GM23338 (cell line): ENCODE measurements around the gene DCDC2. TPM values are rescaled to one million over a fixed set of nuclear protein-coding genes. Genes with fewer than 3 reads are reported as not detected.

Experiments
- ATAC-seq: fragments of 200-7000 bp; cut with Tn5 transposase; 3 replicates; pipeline ENCODE4 v1.9.1; 2020
- DNase-seq: peaks from one replicate; pipeline ENCODE4 v3.0.0-alpha.2; 2015; ENCODE audit warnings: low spot score
- H2AFZ ChIP-seq: fragments of 200-600 bp; sonication (generic); 2 replicates; pipeline ENCODE4 v1.8.0; 2016; ENCODE audit warnings: antibody characterized with exemption, mild to moderate bottlenecking, moderate library complexity
- H3F3A ChIP-seq: fragments of 200-600 bp; sonication (generic); replicated peaks from 2 replicates; pipeline ENCODE4 v1.8.0; 2017; ENCODE audit warnings: antibody characterized with exemption, mixed run types, low read depth
- H3K27ac ChIP-seq: fragments of 200-600 bp; sonication (generic); 2 replicates; pipeline ENCODE4 v1.6.1; 2016; ENCODE audit warnings: low read depth
- H3K27me3 ChIP-seq: fragments of 200-600 bp; sonication (generic); 2 replicates; pipeline ENCODE4 v1.8.0; 2016; ENCODE audit warnings: mild to moderate bottlenecking, mixed run types, moderate library complexity; ENCODE audit not compliant: insufficient read depth
- H3K36me3 ChIP-seq: fragments of 200-600 bp; sonication (generic); 2 replicates; pipeline ENCODE4 v1.8.0; 2016; ENCODE audit warnings: mild to moderate bottlenecking; ENCODE audit not compliant: insufficient read depth
- H3K4me1 ChIP-seq: fragments of 200-600 bp; sonication (generic); 2 replicates; pipeline ENCODE4 v1.8.0; 2016; ENCODE audit warnings: mild to moderate bottlenecking, moderate library complexity; ENCODE audit not compliant: insufficient read depth
- H3K4me2 ChIP-seq: fragments of 200-600 bp; sonication (generic); 2 replicates; pipeline ENCODE4 v1.7.1; 2017; ENCODE audit warnings: mixed run types
- H3K4me3 ChIP-seq: fragments of 200-600 bp; sonication (generic); 2 replicates; pipeline ENCODE4 v1.6.1; 2016; ENCODE audit warnings: mixed run types
- H3K79me2 ChIP-seq: fragments of 200-600 bp; sonication (generic); replicated peaks from 2 replicates; pipeline ENCODE4 v1.8.0; 2017; ENCODE audit warnings: mild to moderate bottlenecking; ENCODE audit not compliant: insufficient read depth
- H3K9me2 ChIP-seq: fragments of 200-600 bp; sonication (generic); 2 replicates; pipeline ENCODE4 v1.8.0; 2017; ENCODE audit not compliant: insufficient read depth
- H4K20me1 ChIP-seq: fragments of 200-600 bp; sonication (generic); replicated peaks from 2 replicates; pipeline ENCODE4 v1.8.0; 2017; ENCODE audit warnings: mild to moderate bottlenecking; ENCODE audit not compliant: insufficient read depth
- H3K27ac Mint-ChIP-seq: 2 replicates; pipeline ENCODE4 v1.8.0; 2020; ENCODE audit warnings: inconsistent platforms, mild to moderate bottlenecking, moderate library complexity, mixed read lengths
- H3K27me3 Mint-ChIP-seq: 3 replicates; pipeline ENCODE4 v1.8.0; 2022; ENCODE audit warnings: low read depth, mild to moderate bottlenecking, moderate library complexity, mixed read lengths, inconsistent platforms; ENCODE audit not compliant: insufficient read depth, poor library complexity
- H3K36me3 Mint-ChIP-seq: 3 replicates; pipeline ENCODE4 v1.8.0; 2021; ENCODE audit warnings: low read depth, mild to moderate bottlenecking, inconsistent platforms, moderate library complexity, mixed read lengths
- H3K4me1 Mint-ChIP-seq: 3 replicates; pipeline ENCODE4 v1.8.0; 2020; ENCODE audit warnings: mild to moderate bottlenecking, inconsistent platforms, mixed read lengths
- H3K4me3 Mint-ChIP-seq: 3 replicates; pipeline ENCODE4 v1.8.0; 2021; ENCODE audit warnings: moderate library complexity, mild to moderate bottlenecking, inconsistent platforms, mixed read lengths
- H3K9me3 Mint-ChIP-seq: 3 replicates; pipeline ENCODE4 v1.8.0; 2020; ENCODE audit warnings: moderate library complexity, mild to moderate bottlenecking, inconsistent platforms, mixed read lengths
- CREB1 ChIP-seq: fragments of 250-450 bp; sonication (Bioruptor Pico); IDR thresholded peaks from 2 replicates; pipeline ENCODE4 v1.5.0; 2020; ENCODE audit warnings: low read depth, mild to moderate bottlenecking, moderate library complexity
- EZH2 ChIP-seq: fragments of 200-600 bp; sonication (generic); IDR thresholded peaks from one replicate; pipeline ENCODE4 v1.8.0; 2017; ENCODE audit warnings: antibody characterized with exemption, mild to moderate bottlenecking, low read depth; ENCODE audit not compliant: unreplicated experiment
- EZH2phosphoT487 ChIP-seq: fragments of 200-600 bp; sonication (generic); IDR thresholded peaks from one replicate; pipeline ENCODE4 v1.8.1; 2018; ENCODE audit warnings: antibody characterized with exemption; ENCODE audit not compliant: unreplicated experiment
- NANOG ChIP-seq: IDR thresholded peaks from 2 replicates; pipeline ENCODE4 v1.6.1; 2016; ENCODE audit warnings: antibody characterized with exemption, borderline replicate concordance
- POLR2AphosphoS5 ChIP-seq: IDR thresholded peaks from 2 replicates; pipeline ENCODE4 v1.6.1; 2016; ENCODE audit warnings: antibody characterized with exemption, low read depth
- STAT1 ChIP-seq: IDR thresholded peaks from one replicate; pipeline ENCODE4 v1.6.1; 2016; ENCODE audit warnings: antibody characterized with exemption; ENCODE audit not compliant: unreplicated experiment
- polyA plus RNA-seq: library from polyadenylated mRNA; unstranded; fragments of >200 nt; fragmentation: Nextera tagmentation; extraction: Ambion mirVana; gene quantifications from 2 replicates; pipeline ENCODE4 v1.2.1, GENCODE V29; 2016
- total RNA-seq: library from RNA; depleted of rRNA; stranded (reverse); fragments of >200 nt; shearing (Covaris generic); gene quantifications from 2 replicates; pipeline ENCODE4 v1.2.3, GENCODE V29; 2014
- TF ChIP-seq, protein P1 (sequence below): fragments of 250-450 bp; sonication (Bioruptor Pico); IDR thresholded peaks from 2 replicates; pipeline ENCODE4 v1.5.0; 2020; ENCODE audit warnings: mild to moderate bottlenecking, moderate library complexity
- TF ChIP-seq, protein P2 (sequence below), 2 experiments: fragments of 200-600 bp in 1 of 2; sonication (generic) in 1 of 2; conservative IDR thresholded peaks; 2 replicates each; pipeline versions ENCODE4 v1.5.1 to v1.6.1; 2016 to 2017; ENCODE audit warnings: antibody characterized with exemption in 2 of 2, low read depth in 2 of 2, mild to moderate bottlenecking in 2 of 2, moderate library complexity in 1 of 2
- TF ChIP-seq, protein P3 (sequence below): IDR thresholded peaks from one replicate; pipeline ENCODE4 v1.6.1; 2018; ENCODE audit warnings: antibody characterized with exemption; ENCODE audit not compliant: unreplicated experiment

DCDC2 gene
- total and polyA plus RNA-seq, 2 experiments from 2014 or later, result 0.59 to 0.79 TPM

DNA sequence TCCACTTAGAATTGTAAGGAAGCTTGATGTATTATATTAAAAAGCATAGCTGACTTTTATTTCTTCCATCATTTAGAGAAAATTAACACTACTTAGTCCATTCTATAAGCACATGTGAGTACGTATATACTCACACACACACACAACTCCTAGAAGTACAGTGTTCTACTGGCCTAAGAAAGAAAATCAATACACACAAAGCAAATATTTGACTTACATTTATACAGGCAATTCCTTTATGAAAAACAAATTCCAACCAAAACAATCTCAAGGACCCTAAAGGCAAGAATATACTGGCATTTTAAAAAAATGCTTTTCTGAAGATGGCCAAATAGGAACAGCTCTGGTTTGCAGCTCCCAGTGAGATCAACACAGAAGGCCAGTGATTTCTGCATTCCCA lies 160.0 kb downstream of the DCDC2 start (continued):
- TF ChIP-seq, protein P1, sequence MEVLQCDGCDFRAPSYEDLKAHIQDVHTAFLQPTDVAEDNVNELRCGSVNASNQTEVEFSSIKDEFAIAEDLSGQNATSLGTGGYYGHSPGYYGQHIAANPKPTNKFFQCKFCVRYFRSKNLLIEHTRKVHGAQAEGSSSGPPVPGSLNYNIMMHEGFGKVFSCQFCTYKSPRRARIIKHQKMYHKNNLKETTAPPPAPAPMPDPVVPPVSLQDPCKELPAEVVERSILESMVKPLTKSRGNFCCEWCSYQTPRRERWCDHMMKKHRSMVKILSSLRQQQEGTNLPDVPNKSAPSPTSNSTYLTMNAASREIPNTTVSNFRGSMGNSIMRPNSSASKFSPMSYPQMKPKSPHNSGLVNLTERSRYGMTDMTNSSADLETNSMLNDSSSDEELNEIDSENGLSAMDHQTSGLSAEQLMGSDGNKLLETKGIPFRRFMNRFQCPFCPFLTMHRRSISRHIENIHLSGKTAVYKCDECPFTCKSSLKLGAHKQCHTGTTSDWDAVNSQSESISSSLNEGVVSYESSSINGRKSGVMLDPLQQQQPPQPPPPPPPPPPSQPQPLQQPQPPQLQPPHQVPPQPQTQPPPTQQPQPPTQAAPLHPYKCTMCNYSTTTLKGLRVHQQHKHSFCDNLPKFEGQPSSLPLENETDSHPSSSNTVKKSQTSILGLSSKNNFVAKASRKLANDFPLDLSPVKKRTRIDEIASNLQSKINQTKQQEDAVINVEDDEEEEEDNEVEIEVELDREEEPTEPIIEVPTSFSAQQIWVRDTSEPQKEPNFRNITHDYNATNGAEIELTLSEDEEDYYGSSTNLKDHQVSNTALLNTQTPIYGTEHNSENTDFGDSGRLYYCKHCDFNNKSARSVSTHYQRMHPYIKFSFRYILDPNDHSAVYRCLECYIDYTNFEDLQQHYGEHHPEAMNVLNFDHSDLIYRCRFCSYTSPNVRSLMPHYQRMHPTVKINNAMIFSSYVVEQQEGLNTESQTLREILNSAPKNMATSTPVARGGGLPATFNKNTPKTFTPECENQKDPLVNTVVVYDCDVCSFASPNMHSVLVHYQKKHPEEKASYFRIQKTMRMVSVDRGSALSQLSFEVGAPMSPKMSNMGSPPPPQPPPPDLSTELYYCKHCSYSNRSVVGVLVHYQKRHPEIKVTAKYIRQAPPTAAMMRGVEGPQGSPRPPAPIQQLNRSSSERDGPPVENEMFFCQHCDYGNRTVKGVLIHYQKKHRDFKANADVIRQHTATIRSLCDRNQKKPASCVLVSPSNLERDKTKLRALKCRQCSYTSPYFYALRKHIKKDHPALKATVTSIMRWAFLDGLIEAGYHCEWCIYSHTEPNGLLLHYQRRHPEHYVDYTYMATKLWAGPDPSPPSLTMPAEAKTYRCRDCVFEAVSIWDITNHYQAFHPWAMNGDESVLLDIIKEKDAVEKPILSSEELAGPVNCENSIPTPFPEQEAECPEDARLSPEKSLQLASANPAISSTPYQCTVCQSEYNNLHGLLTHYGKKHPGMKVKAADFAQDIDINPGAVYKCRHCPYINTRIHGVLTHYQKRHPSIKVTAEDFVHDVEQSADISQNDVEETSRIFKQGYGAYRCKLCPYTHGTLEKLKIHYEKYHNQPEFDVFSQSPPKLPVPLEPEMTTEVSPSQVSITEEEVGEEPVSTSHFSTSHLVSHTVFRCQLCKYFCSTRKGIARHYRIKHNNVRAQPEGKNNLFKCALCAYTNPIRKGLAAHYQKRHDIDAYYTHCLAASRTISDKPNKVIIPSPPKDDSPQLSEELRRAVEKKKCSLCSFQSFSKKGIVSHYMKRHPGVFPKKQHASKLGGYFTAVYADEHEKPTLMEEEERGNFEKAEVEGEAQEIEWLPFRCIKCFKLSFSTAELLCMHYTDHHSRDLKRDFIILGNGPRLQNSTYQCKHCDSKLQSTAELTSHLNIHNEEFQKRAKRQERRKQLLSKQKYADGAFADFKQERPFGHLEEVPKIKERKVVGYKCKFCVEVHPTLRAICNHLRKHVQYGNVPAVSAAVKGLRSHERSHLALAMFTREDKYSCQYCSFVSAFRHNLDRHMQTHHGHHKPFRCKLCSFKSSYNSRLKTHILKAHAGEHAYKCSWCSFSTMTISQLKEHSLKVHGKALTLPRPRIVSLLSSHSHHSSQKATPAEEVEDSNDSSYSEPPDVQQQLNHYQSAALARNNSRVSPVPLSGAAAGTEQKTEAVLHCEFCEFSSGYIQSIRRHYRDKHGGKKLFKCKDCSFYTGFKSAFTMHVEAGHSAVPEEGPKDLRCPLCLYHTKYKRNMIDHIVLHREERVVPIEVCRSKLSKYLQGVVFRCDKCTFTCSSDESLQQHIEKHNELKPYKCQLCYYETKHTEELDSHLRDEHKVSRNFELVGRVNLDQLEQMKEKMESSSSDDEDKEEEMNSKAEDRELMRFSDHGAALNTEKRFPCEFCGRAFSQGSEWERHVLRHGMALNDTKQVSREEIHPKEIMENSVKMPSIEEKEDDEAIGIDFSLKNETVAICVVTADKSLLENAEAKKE, result no peak
- TF ChIP-seq, protein P2, sequence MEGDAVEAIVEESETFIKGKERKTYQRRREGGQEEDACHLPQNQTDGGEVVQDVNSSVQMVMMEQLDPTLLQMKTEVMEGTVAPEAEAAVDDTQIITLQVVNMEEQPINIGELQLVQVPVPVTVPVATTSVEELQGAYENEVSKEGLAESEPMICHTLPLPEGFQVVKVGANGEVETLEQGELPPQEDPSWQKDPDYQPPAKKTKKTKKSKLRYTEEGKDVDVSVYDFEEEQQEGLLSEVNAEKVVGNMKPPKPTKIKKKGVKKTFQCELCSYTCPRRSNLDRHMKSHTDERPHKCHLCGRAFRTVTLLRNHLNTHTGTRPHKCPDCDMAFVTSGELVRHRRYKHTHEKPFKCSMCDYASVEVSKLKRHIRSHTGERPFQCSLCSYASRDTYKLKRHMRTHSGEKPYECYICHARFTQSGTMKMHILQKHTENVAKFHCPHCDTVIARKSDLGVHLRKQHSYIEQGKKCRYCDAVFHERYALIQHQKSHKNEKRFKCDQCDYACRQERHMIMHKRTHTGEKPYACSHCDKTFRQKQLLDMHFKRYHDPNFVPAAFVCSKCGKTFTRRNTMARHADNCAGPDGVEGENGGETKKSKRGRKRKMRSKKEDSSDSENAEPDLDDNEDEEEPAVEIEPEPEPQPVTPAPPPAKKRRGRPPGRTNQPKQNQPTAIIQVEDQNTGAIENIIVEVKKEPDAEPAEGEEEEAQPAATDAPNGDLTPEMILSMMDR (conservative IDR thresholded peaks at IDR 0.05; ENCODE audit: low read depth in 2 of 2), result no peak

DNA sequence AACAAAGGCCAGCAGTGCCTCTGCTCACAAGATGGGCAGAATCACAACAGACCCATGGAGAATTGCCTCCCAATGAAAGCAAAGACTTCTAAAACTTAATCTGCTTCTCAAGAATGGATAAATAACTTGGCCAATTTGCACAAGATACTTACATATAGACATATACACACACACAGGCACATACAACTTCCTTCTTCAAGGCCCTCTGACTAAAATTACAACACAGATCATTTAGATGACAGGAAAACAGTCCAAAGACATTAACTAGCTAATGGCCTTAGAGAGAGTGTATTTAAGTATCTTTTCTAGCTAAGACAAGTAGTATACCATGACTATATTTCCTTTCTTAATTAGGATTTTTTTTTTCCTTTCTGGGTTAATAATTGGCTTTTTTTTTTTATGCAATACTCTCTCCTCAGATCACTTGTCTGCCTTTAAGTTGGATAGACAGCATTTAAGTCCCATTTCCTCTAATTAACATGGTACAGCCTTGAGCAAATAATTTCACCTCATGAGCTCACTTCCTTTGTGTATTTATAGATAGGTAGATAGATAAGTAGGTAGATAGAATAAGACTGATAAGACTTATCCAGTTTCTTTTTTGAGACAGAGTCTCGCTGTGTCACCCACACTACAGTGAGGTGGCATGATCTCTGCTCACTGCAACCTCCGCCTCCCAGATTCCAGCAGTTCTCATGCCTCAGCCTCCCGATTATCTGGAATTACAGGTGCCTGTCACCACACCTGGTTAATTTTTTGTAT lies 161.8 kb downstream of the DCDC2 start:
- Mint-ChIP-seq H3K4me1 (no peaks in the 10 kb centered on the region), H3K36me3 (no peaks in the 10 kb centered on the region), H3K9me3 (peaks cover 6% of the 10 kb centered on the region; the same call in 1 of the 3 replicates), H3K4me3 (no peak overlapping the region), H3K27ac (no peak overlapping the region), H3K27me3 (peaks cover 1% of the 10 kb centered on the region)
- no peak for DNase-seq
- H3K4me3 ChIP-seq, result no peak overlapping the region
- H4K20me1 ChIP-seq, result no peaks in the 10 kb centered on the region
- no peak for TF ChIP-seq STAT1
- TF ChIP-seq, protein P2 (conservative IDR thresholded peaks at IDR 0.05; ENCODE audit: low read depth in 2 of 2), result no peak
- no peak for TF ChIP-seq NANOG
- no peak for TF ChIP-seq EZH2phosphoT487
- no peak for TF ChIP-seq POLR2AphosphoS5
- no peak for TF ChIP-seq CREB1 (CRISPR knock-in tag)
- TF ChIP-seq, protein P3, sequence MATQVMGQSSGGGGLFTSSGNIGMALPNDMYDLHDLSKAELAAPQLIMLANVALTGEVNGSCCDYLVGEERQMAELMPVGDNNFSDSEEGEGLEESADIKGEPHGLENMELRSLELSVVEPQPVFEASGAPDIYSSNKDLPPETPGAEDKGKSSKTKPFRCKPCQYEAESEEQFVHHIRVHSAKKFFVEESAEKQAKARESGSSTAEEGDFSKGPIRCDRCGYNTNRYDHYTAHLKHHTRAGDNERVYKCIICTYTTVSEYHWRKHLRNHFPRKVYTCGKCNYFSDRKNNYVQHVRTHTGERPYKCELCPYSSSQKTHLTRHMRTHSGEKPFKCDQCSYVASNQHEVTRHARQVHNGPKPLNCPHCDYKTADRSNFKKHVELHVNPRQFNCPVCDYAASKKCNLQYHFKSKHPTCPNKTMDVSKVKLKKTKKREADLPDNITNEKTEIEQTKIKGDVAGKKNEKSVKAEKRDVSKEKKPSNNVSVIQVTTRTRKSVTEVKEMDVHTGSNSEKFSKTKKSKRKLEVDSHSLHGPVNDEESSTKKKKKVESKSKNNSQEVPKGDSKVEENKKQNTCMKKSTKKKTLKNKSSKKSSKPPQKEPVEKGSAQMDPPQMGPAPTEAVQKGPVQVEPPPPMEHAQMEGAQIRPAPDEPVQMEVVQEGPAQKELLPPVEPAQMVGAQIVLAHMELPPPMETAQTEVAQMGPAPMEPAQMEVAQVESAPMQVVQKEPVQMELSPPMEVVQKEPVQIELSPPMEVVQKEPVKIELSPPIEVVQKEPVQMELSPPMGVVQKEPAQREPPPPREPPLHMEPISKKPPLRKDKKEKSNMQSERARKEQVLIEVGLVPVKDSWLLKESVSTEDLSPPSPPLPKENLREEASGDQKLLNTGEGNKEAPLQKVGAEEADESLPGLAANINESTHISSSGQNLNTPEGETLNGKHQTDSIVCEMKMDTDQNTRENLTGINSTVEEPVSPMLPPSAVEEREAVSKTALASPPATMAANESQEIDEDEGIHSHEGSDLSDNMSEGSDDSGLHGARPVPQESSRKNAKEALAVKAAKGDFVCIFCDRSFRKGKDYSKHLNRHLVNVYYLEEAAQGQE, result no peak
- no peak for TF ChIP-seq EZH2
- H3K9me2 ChIP-seq, result 0 out of 2 replicates have a peak, but pooled peaks cover 4% of the 10 kb centered on the region
- no peaks in the 10 kb centered on the region for H3F3A ChIP-seq
- H3K27ac ChIP-seq, result no peak overlapping the region
- H2AFZ ChIP-seq, result no peak overlapping the region
- no peak for ATAC-seq
- no peaks in the 10 kb centered on the region for H3K27me3 ChIP-seq
- no peaks in the 10 kb centered on the region for H3K79me2 ChIP-seq
- no peaks in the 10 kb centered on the region for H3K36me3 ChIP-seq
- no peaks in the 10 kb centered on the region for H3K4me1 ChIP-seq
- H3K4me2 ChIP-seq, result no peak overlapping the region
